Myocyte (in vitro differentiated cells): ENCODE data around the gene CST3. TPM values are rescaled to one million over a fixed set of nuclear protein-coding genes. Genes with fewer than 3 reads are reported as not detected.
"Not testable (repeated sequence)": the region's sequence is repeated elsewhere in the genome, so short reads cannot be mapped to it uniquely, and the experiment has no call there.

Source experiments
- DNase-seq: peaks from one replicate; pipeline ENCODE4 v3.0.0-alpha.2; 2012; ENCODE audit warnings: low read depth
- total RNA-seq: library from RNA; depleted of rRNA; stranded (reverse); fragments of >200 nt; gene quantifications from 2 replicates; pipeline ENCODE4 v1.2.3, GENCODE V29; 2014

The CST3 gene
- total RNA-seq, 1 donor from 2014 or later: 534 TPM

DNA sequence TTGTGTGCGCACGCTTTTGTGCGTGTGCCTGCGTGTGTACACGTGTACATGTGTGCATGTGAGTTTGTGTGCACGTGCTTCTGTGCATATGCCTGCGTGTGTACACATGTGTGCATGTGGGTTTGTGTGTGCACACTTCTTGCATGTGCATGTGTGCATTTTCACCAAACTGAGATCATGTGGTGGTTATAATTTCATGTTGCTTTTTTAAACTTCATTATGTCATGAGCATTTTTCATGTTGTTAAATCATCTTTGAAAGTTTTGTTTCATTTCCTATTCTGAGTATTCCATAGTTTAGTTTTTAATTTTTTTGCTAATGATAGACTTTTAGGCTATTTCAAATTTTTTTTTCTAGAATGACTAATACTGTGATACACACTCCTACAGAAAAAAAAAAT lies 6.4 kb upstream of the CST3 start:
- no peak for DNase-seq

DNA sequence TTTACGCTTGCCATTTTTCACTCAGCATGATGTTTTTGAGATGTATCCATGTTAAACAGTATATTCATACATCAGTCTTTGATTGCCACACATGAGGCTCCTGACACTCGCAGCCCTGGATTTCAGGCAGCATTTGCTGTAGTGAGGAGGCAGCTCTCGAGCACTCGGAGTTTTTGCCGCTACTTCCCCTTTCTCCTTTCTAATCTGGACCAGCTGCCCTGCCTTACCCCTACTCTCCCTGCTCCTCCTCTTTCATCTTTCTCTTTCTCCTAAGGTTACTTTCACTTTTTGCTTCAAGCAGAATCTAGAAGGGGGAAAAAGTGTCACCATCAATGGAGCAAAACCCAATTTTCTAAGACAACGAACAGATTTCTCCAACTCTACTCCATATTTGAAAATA lies 5.9 kb upstream of the CST3 start:
- no peak for DNase-seq

DNA sequence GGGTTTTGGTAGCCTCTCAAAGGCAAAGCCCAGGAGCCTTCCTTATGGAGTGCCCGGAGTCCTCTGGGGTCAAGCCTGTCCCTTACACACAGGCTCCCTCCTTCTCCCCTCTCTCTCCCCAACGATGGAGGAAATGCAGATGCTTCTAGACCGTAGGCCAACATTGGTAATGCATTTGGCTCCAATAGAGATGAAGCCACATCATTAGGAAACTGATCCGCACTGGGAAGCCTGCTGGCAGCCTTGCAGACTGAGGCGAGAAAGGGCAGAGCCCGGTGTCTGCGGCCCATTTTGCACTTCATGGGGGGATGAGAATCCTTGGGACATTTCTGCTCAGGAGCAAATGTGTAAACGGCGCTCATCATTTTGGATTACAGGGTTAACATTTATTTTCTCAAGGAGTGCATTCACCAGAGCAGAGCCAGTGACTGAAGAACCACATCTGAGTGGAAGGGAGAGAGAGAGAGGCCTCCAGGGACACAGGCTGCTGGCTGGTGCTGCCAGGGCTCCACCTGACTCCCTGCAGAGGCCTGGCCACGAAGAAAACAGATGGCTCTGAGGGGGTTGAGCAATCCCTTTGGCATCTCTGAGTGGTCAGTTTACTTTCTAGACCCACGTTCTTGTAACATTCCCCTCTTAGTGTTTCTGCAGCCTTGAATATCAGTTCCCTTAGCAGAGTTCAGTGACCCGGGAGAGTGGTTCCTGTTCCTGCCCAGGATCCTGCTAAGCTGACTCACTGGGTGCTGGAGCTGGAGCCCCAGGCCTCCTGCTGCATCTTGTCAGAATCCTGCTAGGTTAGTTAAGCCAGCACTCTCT lies 4.4 kb upstream of the CST3 start:
- peak; percentile 98 for DNase-seq

DNA sequence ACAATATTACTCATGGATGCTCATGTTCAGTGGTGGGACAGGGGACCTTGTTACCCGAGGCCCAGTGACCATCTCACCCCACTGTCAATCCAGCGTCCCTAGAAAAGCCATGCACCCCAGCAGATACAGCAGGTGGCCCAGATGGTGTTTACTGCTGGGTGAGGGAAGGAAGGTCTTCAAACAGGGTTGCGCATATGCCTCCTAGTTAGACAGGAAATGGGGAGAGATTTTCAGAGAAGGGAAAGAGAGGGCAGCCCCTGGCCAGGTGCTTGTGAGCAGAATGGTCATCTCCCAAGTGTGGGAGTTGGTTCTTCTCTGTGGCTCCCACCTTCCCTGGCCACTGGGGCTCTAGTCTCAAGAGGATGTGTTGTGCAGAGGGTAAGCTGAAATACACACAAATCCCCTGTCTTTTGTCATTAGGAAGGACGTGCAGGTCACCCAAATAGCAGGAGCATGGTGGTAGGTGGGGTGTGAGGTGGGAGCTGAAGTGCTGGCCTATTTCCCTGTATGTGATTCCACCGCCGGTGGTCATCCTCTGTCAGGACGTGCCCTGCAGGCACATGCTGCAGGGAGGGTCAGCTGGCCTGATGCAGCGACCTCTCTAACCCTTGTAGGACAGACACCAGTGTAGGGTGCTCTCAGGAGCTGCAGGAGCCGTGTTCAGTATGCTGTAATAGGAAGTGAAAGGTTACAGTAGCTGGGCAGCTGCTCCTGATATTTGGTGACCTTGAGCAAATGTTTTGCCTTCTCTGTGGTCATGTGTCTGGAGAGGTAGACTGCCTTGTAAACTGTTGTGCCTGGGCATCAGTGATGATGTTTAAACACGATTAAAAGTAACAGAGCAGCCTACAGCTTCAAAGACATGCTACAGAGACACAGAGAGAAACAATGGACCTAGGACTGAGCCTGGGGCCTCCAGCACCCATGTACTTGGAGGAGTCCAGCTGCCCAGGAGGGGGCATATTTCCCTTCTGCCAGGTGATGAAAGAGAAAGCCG lies 3.2 kb upstream of the CST3 start:
- DNase-seq: peak; percentile 48

DNA sequence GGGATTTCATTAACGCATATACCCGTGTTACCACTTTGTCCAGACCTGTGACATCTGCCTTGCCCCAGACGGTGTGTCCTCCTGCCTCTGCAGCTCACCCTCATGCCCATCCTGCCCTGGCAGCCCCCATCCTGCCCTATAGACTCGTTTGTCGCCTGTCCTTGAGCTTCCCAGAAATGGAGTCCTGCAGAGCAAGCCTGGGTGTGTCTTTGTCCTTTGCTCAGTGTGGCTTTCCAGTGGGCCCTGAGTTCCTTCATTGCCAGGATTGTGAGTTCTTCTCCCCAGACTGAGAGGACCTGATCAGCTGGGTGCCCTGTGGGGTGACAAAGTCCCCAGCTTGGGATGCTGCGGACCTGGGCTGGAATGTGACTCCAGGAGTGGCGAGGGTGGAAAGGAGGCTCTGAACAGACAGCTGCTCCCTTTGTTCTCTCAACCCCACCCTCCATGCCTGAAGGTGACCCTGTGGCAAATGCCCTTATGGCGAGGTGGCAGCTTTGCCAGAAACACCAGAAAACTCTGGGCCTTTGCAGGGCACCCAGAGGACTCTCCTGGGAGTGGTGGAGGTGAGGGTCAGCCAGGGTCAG lies 2.4 kb upstream of the CST3 start:
- peak; percentile 52 for DNase-seq

DNA sequence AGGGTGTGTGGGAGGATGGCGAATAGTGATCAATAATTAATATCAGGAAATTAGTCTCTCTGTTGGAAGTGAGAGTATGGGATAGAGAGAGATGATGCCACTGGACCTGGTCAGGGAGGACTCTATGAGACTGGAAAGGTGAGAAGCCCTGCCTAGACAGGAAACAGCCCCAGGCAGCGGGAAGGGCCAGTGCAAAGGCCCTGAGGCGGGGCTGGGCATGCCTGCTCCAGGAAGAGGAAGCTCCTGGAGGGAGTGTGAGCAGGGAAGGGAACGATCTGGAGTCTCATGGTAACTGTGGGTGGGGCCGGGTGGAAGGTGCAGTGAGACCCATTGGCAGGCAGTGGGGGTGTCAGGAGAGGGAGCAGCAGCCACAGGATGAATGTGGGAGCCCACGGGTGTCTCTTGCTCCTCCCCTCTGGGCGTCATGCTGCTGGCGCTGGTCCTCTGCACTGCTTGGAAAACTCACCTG lies 1.8 kb upstream of the CST3 start:
- no peak for DNase-seq

DNA sequence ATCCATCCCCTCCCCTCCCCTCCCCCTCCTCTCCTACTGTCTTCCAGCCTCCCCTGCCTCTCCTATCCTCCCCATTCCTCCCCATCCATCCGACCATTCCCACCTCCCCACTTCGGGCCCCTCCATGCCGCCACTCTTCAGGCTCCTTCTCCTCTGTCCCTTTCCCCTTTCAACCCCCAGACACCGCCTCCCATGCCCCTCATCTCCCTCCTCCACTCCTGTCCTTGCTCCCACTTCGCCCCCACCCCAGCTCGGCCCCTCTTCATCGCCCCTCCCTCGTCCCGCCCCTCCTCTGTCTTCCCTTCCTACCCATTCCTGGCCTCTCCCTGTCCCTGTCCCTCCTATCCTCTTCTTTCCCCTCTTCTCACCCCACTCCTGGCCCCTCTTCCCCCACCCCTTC lies 554 bp upstream of the CST3 start:
- no peak for DNase-seq

DNA sequence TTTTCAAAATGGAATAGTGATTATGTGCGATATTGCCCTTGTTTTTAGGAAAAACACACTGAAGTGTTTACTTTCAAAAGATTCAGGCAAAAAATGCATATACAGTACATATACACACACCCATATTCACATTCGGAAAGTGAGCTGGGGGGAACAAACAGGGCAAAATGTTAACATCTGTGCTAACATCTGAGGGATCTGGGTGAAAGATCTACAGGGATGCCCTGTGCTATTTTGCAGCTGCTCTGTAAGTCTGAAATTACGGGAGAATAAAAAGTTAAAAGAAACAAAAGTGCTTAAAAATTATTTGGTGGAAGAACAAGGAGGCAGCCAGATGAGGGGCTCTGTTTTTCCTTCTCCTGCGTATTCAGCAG lies 860 bp downstream of the CST3 start:
- DNase-seq: no peak

DNA sequence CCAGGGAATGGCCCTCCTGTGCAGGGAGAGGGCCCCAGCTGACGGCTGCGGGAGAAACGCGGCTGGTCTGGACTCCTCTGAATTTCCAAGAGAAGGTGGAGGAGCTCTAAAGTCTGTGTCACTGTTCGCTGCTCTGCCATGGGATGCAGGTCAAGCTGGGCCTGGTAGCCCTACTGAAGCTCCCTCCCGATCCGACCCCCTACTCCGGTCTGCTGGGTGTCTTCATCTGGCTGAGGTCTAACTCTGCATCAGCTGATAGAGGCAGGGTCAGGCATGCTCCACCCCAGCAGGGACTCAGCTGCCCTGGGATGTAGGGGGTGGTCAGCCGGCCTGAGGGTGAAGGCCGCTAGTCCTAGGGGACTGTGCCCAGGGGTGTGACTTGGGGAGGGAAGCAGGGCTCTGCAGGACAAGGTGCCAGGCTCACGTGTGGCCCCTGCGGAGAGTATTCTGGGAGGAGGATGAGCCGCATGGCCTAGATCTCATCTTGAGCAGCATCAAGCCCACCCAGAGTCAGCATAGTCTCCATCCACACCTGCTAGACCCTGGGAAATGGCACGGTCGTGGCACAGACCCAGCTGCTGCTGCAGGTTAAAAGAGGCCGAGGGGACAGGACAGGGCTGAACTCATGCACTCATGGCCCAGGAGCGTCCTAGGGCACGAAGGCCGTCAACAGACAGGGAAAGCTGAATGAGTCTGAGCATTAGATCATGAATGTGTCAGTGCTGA lies 1.4 kb downstream of the CST3 start:
- DNase-seq: no peak

DNA sequence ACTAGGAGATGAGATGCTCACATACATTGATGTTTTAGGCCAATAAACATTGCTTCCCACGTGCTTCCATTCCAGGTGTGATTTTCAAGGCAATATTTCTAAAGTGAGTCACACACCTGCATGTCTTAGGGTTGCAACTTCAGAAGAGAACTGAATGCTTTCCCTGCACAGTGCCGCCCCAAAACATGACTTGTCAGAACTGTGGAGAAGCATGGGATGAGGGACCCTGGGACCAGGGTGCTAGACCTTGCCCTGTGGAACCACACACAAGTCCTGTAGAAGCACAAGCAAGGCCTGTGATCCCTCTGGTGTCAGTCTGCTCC lies 2.0 kb downstream of the CST3 start:
- not testable (repeated sequence) for DNase-seq

DNA sequence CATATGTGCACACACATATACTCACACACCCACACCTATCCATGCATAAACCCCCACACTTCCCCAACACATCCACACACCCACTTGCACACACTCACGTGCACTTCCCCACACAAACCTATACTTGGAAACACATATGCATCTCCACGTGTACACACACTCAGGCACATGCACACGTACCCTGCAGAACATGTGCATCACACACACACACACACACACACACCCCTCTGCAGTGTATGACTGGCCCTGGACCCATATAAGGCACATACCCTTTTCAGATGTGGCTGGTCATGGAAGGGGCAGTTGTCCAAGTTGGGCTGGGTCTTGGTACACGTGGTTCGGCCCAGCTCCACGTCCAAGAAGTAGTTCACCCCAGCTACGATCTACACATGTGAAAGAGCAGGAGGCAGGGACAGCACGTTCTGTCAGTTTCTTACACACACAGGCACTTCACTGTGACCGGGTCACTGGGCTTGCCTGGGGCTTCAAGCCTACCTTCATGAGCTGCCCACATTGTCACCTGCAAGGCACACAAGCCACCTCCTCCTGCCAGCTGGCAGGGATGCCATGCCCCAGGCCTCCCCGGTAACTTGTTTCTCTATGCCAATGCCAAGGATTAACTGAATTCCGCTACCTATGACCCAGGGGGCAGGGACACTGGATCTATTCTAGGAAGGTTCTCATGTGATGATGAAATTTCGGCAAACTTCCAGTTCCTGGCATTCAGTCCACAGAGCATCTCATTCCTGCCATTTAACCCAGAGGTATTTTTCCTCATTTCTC lies 2.6 kb downstream of the CST3 start:
- no peak for DNase-seq

DNA sequence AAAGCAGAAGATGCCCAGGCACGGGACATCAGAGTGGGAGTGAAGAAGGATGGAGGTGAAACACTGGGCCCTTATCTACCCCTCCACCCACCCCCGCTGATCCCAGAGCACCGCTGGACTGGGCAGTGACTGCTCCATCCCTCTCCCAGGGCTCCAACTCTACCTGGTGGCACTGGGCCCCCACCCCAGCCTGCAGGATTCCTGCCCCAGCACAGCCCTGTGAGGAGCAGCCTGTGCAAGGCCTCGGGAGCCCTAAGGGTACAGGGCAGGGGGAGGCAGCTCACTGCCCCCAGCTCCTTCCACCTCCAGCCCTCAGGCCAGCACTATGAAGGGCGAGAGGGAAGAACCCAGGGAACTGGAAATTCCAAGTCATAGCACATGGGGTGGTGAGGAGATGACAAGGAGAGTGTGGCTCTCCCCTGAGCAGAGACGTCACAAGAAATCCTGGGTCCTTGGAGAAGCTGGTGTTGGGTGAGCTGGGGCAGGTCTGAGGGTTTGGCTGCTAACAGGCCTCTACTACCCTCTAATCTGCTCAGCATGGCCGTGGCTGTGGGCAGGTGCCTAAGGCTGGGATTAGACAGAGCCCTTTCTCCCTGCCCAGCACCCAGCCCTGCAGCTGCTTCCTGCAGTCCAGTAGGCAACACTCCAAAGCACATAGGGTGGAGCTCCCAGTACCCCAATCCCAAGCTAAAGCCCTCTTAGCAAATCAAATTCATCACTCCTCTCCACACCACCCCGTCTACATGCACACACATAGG lies 3.5 kb downstream of the CST3 start:
- peak; percentile 82 for DNase-seq

DNA sequence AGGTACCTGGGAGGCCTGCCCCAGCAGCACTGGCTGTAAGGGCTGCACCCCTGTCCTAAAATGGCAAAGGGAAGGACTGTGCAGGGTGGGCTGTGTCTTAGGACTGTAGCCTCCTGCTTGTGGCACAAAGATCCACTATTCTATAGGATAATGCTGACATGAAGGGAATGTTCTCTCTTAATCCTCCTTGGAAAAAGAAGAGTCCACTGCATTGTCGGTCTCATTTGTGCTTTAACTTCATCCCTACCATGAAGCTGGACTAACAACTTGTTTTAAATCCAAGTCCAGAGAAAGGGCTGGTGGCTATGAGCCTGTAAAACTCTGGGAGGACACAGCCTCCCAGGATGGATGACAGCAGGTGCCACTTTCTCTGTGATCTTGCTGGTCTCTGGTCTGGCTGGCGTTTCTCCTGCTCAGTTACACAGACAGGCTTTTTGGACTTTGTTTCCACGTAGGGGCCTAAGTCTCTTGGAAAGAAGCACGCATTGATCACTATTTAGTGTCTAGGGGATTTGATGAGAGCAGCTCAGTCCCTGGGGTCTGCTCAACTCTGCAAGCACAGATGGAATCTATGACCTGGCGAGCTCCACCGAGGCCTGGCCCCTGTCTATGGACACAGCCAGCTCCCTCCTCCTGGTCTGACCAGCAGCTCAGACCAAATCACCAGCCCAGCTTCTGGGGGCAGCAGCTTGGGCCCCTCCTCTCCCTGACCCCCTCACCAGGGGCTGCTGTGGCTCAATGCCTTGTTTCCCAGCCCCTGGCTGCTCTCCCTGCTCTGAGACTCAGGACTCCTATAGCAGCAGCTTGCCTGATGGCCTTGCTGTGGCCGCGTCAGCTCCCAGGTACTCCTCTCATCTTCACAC lies 4.8 kb downstream of the CST3 start:
- DNase-seq: peak; percentile 82

DNA sequence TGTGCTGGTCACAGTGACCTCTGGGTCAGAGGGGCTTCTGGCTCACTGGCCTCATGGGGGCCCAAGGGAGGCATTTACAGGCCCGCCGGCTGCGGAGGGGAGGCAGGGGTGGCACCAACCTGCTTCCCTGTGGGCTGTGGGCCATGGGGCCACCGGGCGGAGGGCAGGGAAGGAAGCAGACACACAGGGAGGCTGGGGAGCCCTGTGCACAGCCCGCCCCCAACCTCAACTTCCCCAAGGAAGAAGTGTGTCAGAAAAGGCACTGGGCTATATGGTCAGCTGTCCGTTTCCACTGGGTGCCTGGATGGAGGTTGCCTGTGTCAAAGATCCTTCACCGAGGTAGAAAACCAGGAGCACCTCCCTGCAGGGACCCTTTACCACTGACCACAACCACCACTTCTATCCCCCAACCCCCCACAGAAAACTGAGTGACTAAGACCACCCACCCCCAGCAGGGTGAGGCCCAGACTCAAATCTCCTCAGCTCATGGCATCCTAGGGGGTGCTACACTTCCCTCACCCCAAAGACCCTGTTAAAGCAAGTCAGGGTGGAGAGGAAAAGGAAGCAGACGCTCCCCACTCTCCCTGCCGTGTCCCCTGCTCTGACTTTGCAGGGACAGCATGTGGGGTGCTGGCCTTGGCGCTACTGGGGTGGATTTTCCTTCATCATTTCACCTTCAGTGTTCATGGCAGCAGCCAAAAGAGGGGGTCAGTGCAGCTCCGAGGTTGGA lies 5.6 kb downstream of the CST3 start:
- DNase-seq: no peak

DNA sequence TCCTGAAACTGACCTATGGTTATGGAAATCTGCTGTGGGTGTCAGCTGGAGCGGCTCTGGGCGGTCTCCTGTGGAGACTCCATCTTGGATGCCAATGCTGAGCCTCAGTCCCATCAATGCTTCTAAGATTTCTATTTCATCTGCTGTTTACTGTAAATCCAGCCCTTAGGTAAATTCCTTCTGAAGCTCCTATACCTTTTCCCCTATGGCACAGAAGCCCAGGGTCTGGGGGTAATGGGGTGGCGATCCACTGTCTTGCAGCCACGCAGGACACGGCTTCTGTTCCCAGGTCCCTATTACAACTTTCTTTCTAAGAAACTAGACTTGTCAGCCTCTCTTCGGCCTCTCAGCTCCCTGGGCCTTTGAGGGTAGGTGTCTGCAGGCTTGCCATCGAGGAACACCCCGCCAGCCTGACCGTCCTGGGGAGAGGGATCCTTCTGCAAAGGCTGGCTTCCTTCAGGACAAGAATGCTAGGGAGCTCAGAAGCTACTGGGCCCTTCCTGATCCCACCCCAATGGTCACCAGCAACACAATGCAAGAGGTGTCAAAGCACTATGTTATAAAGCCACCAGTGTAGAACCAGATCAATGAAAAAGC lies 6.4 kb downstream of the CST3 start:
- no peak for DNase-seq

DNA sequence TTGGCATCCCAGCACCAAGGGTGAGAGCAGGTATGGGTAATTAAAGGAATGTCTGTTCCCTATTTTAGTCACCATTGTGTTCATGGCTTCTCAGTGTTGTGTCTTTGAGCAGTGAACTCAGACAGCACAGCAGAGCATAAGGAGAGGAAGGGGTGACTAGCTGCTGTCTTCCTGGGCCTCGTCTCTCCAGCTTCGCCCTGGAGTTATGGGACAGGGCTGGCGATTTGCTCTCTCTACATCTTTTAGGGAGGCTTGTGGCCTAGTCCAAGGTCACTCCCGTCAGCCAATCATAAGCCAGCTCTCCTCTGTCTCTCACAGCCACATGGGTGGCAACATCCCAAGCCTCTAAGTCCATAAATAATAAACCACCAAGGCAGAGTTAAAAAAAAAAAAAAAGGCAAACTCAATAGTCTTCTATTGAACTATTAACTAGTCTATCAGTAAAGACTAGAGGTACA lies 7.3 kb downstream of the CST3 start:
- peak; percentile 53 for DNase-seq
